ENCODE results near the gene CDH1.
"Not testable (repeated sequence)": the region's sequence is repeated elsewhere in the genome, so short reads cannot be mapped to it uniquely, and the experiment has no call there.

Gene CDH1

GRCh38 chr16:68790944-68791343, 53.9 kb downstream of the CDH1 start:
- DNase-seq (ENCODE audit: low spot score) = no peak

- DNase-seq (ENCODE audit: low spot score) = no peak
Measured at GRCh38 chr16:68792465-68793324, 55.6 kb downstream of the CDH1 start.

- DNase-seq (ENCODE audit: low spot score) = no peak
Measured at GRCh38 chr16:68793401-68793857, 56.3 kb downstream of the CDH1 start.

- DNase-seq (ENCODE audit: low spot score) = no peak
Measured at GRCh38 chr16:68798398-68798797, 61.3 kb downstream of the CDH1 start.

GRCh38 chr16:68800257-68800875, 63.3 kb downstream of the CDH1 start:
- peak; percentile 77 for DNase-seq (ENCODE audit: low spot score)

- DNase-seq (ENCODE audit: low spot score) = no peak
Measured at GRCh38 chr16:68802190-68802589, 65.1 kb downstream of the CDH1 start.

GRCh38 chr16:68806422-68806821, 69.3 kb downstream of the CDH1 start:
- DNase-seq (ENCODE audit: low spot score) = no peak

GRCh38 chr16:68806981-68807380, 69.9 kb downstream of the CDH1 start:
- no peak for DNase-seq (ENCODE audit: low spot score)

- DNase-seq (ENCODE audit: low spot score) = no peak
Measured at GRCh38 chr16:68814516-68814915, 77.4 kb downstream of the CDH1 start.

GRCh38 chr16:68823401-68824135, 86.5 kb downstream of the CDH1 start:
- no peak for DNase-seq (ENCODE audit: low spot score)

GRCh38 chr16:68825427-68825826, 88.3 kb downstream of the CDH1 start:
- DNase-seq (ENCODE audit: low spot score) = no peak

GRCh38 chr16:68826652-68827051, 89.6 kb downstream of the CDH1 start:
- no peak for DNase-seq (ENCODE audit: low spot score)

GRCh38 chr16:68833251-68833650, 96.2 kb downstream of the CDH1 start:
- no peak for DNase-seq (ENCODE audit: low spot score)

- DNase-seq (ENCODE audit: low spot score) = no peak
Measured at GRCh38 chr16:68834550-68834949, 97.5 kb downstream of the CDH1 start.

GRCh38 chr16:68835970-68836369, 98.9 kb downstream of the CDH1 start:
- DNase-seq (ENCODE audit: low spot score) = no peak

- no peak for DNase-seq (ENCODE audit: low spot score)
Measured at GRCh38 chr16:68839831-68840230, 102.7 kb downstream of the CDH1 start.

GRCh38 chr16:68842964-68843481, 105.9 kb downstream of the CDH1 start:
- not testable (repeated sequence) for DNase-seq (ENCODE audit: low spot score)

- peak; percentile 90 for DNase-seq (ENCODE audit: low spot score)
Measured at GRCh38 chr16:68843482-68844210, 106.6 kb downstream of the CDH1 start, which contains the start of gene TANGO6. Gene TANGO6 (plus strand): TSS chr16:68843531. CDS start chr16:68843618, 87 bp downstream.

GRCh38 chr16:68844211-68844564, 107.1 kb downstream of the CDH1 start:
- DNase-seq (ENCODE audit: low spot score) = no peak

- DNase-seq (ENCODE audit: low spot score) = no peak
Measured at GRCh38 chr16:68848786-68849185, 111.7 kb downstream of the CDH1 start.

- no peak for DNase-seq (ENCODE audit: low spot score)
Measured at GRCh38 chr16:68850481-68850880, 113.4 kb downstream of the CDH1 start.

- DNase-seq (ENCODE audit: low spot score) = no peak
Measured at GRCh38 chr16:68851601-68852000, 114.5 kb downstream of the CDH1 start.

Measured in D341Med (cell line).